ENCODE results near the gene TTLL5. TPM values are rescaled to one million over a fixed set of nuclear protein-coding genes. Genes with fewer than 3 reads are reported as not detected.

TTLL5 gene
- polyA plus RNA-seq, 3 donors: 4.2 to 7.2 (median 4.7) TPM

GRCh38 chr14:75718199-75718598 lies 57.2 kb downstream of the TTLL5 start:
- Histone ChIP-seq H3K4me2 (replicated peaks; ENCODE audit: extremely low read depth, low read length, poor library complexity, severe bottlenecking) (no peak overlapping the region), H3K27ac (ENCODE audit: low read depth in 1 of 2, low read length in 2 of 2) (no peak overlapping the region), H3K36me3 (replicated peaks in 1 of 2; ENCODE audit: control insufficient read depth in 1 of 2, insufficient read depth in 2 of 2, low read length in 2 of 2) (peaks cover 5 to 23% of the 10 kb centered on the region in 2 donors), H3K27me3 (ENCODE audit: control insufficient read depth in 2 of 2, insufficient read depth in 2 of 2, low read length in 2 of 2) (no peaks in the 10 kb centered on the region), H3K9ac (ENCODE audit: insufficient read depth, low read length, poor library complexity, severe bottlenecking) (no peak overlapping the region), H3K79me2 (ENCODE audit: insufficient read depth, low read length) (no peaks in the 10 kb centered on the region), H2AFZ (ENCODE audit: insufficient read depth, low read depth, low read length, poor library complexity, severe bottlenecking) (no peak overlapping the region), H3K4me3 (replicated peaks in 1 of 3; ENCODE audit: low read depth in 2 of 3, low read length in 3 of 3) (no peak overlapping the region), H3K4me1 (ENCODE audit: control insufficient read depth in 1 of 2, insufficient read depth in 2 of 2, low read length in 2 of 2) (no peaks in the 10 kb centered on the region), H3K9me3 (replicated peaks in 1 of 2; ENCODE audit: control insufficient read depth in 1 of 2, insufficient read depth in 1 of 2, low read length in 2 of 2) (no peaks in the 10 kb centered on the region), H4K20me1 (ENCODE audit: insufficient read depth, low read length) (no peaks in the 10 kb centered on the region)
- no peak for DNase-seq
- Mint-ChIP-seq H3K4me1 (peaks cover 16% of the 10 kb centered on the region), H3K36me3 (peaks cover 45 to 48% of the 10 kb centered on the region in 2 donors), H3K27ac (peak overlapping the region in 1 of 7 donors; percentile 15), H3K27me3 (ENCODE audit: low read depth in 3 of 3) (no peaks in the 10 kb centered on the region), H3K9me3 (peaks cover 0 to 2% (median 0%) of the 10 kb centered on the region in 7 donors), H3K4me3 (no peak overlapping the region)
- no CpG with 5 or more reads among the region's 3 CpGs for WGBS (ENCODE audit: insufficient coverage)
- TF ChIP-seq, protein P1, sequence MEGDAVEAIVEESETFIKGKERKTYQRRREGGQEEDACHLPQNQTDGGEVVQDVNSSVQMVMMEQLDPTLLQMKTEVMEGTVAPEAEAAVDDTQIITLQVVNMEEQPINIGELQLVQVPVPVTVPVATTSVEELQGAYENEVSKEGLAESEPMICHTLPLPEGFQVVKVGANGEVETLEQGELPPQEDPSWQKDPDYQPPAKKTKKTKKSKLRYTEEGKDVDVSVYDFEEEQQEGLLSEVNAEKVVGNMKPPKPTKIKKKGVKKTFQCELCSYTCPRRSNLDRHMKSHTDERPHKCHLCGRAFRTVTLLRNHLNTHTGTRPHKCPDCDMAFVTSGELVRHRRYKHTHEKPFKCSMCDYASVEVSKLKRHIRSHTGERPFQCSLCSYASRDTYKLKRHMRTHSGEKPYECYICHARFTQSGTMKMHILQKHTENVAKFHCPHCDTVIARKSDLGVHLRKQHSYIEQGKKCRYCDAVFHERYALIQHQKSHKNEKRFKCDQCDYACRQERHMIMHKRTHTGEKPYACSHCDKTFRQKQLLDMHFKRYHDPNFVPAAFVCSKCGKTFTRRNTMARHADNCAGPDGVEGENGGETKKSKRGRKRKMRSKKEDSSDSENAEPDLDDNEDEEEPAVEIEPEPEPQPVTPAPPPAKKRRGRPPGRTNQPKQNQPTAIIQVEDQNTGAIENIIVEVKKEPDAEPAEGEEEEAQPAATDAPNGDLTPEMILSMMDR (IDR thresholded peaks at IDR 0.05): no peak
- intact Hi-C loops (cut with micrococcal nuclease): no loop called here

DNA sequence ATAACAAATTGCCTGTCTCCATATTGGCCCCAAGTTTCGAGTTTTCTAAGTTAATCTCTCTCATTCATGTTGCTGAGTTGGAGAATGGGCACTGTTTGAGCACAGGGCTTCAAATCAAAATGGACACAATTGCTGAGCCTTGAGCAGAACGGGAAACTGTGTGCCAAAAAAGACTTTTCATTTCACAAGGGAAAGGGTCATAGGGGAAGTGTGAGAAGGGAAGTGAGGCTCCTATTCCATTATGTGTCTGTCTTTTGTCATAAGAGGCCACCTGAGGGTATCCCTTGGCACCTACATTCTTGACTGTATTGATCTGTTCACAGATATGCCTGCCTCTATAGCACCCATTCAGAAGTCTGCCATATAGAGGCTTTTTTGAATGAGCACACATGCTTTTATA lies 59.1 kb downstream of the TTLL5 start:
- H3K36me3 ChIP-seq (replicated peaks in 1 of 2; ENCODE audit: control insufficient read depth in 1 of 2, insufficient read depth in 2 of 2, low read length in 2 of 2): peaks cover 5 to 26% of the 10 kb centered on the region in 2 donors
- intact Hi-C loops (cut with micrococcal nuclease): no loop called here

More for the DNA sequence above, 59.1 kb downstream of the TTLL5 start:
- Mint-ChIP-seq H3K9me3 (peaks cover 0 to 2% (median 0%) of the 10 kb centered on the region in 7 donors), H3K27ac (peak overlapping the region in 1 of 7 donors; percentile 18), H3K27me3 (ENCODE audit: low read depth in 3 of 3) (no peaks in the 10 kb centered on the region), H3K36me3 (peaks cover 58 to 63% of the 10 kb centered on the region in 2 donors), H3K4me1 (peaks cover 15% of the 10 kb centered on the region), H3K4me3 (no peak overlapping the region)
- TF ChIP-seq, protein P1 (IDR thresholded peaks at IDR 0.05): no peak
- Histone ChIP-seq H3K27me3 (ENCODE audit: control insufficient read depth in 2 of 2, insufficient read depth in 2 of 2, low read length in 2 of 2) (no peaks in the 10 kb centered on the region), H3K4me3 (replicated peaks in 1 of 3; ENCODE audit: low read depth in 2 of 3, low read length in 3 of 3) (no peak overlapping the region), H3K9me3 (replicated peaks in 1 of 2; ENCODE audit: control insufficient read depth in 1 of 2, insufficient read depth in 1 of 2, low read length in 2 of 2) (no peaks in the 10 kb centered on the region), H3K4me2 (replicated peaks; ENCODE audit: extremely low read depth, low read length, poor library complexity, severe bottlenecking) (no peak overlapping the region), H2AFZ (ENCODE audit: insufficient read depth, low read depth, low read length, poor library complexity, severe bottlenecking) (no peak overlapping the region), H3K4me1 (ENCODE audit: control insufficient read depth in 1 of 2, insufficient read depth in 2 of 2, low read length in 2 of 2) (no peaks in the 10 kb centered on the region), H3K27ac (ENCODE audit: low read depth in 1 of 2, low read length in 2 of 2) (peak overlapping the region in 1 of 2 donors; percentile 22), H3K9ac (ENCODE audit: insufficient read depth, low read length, poor library complexity, severe bottlenecking) (no peak overlapping the region), H3K79me2 (ENCODE audit: insufficient read depth, low read length) (no peaks in the 10 kb centered on the region), H4K20me1 (ENCODE audit: insufficient read depth, low read length) (no peaks in the 10 kb centered on the region)
- WGBS (ENCODE audit: insufficient coverage): 44% methylated on average over 1 of the region's 2 CpGs
- no peak for DNase-seq

Measured in CD14-positive monocyte (primary cell).